22Rv1 (cell line): ENCODE measurements around the gene PDE3B.

Source experiments
- ZFX ChIP-seq: fragments of 450-650 bp; IDR thresholded peaks from 2 replicates; pipeline ENCODE4 v1.6.1; 2017; ENCODE audit warnings: antibody characterized with exemption, borderline replicate concordance
- TF ChIP-seq, protein P1 (sequence below): fragments of 450-650 bp; IDR thresholded peaks from 2 replicates; pipeline ENCODE4 v1.5.1; 2017; ENCODE audit warnings: mild to moderate bottlenecking

DNA sequence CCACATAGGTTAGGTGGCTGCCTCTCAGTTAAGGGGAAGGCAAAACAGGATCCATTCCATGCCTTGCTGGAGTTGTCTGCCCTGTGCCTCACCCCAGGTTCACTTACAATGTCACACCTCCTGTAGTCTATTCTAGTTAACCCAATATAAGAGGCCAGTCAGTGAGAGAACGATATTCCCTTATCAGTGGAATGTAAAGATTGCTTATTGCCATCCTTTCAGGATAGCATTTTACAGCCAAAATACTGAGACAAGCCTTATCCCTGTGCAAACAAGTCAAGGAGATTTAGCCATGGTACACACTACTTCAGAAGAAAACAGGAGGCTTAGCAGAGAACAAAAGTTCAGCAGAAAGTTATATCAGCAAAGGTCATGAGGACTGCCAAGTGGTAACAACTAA is 242.9 kb downstream of the PDE3B start:
- TF ChIP-seq, protein P1, sequence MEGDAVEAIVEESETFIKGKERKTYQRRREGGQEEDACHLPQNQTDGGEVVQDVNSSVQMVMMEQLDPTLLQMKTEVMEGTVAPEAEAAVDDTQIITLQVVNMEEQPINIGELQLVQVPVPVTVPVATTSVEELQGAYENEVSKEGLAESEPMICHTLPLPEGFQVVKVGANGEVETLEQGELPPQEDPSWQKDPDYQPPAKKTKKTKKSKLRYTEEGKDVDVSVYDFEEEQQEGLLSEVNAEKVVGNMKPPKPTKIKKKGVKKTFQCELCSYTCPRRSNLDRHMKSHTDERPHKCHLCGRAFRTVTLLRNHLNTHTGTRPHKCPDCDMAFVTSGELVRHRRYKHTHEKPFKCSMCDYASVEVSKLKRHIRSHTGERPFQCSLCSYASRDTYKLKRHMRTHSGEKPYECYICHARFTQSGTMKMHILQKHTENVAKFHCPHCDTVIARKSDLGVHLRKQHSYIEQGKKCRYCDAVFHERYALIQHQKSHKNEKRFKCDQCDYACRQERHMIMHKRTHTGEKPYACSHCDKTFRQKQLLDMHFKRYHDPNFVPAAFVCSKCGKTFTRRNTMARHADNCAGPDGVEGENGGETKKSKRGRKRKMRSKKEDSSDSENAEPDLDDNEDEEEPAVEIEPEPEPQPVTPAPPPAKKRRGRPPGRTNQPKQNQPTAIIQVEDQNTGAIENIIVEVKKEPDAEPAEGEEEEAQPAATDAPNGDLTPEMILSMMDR: no peak
- TF ChIP-seq ZFX: no peak
